GM12873 (cell line): ENCODE data around the gene DEFB113.

ENCODE experiments used
- CTCF ChIP-seq: IDR thresholded peaks from 2 replicates; pipeline ENCODE4 v1.5.1; 2012; ENCODE audit warnings: low read depth, mild to moderate bottlenecking, moderate library complexity, low read length, control low read depth; ENCODE audit not compliant: insufficient read depth; ENCODE audit errors: missing control alignments

Gene DEFB113, protein sequence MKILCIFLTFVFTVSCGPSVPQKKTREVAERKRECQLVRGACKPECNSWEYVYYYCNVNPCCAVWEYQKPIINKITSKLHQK

GRCh38 chr6:49969605-49970004 is at the start of gene DEFB113:
Gene DEFB113, minus strand, starts transcription at chr6:49969625. Its CDS starts 0 bp downstream, at chr6:49969625.
- no peak for TF ChIP-seq CTCF

- no peak for TF ChIP-seq CTCF
Measured at GRCh38 chr6:50007819-50008218, 38.4 kb upstream of the DEFB113 start.

DNA sequence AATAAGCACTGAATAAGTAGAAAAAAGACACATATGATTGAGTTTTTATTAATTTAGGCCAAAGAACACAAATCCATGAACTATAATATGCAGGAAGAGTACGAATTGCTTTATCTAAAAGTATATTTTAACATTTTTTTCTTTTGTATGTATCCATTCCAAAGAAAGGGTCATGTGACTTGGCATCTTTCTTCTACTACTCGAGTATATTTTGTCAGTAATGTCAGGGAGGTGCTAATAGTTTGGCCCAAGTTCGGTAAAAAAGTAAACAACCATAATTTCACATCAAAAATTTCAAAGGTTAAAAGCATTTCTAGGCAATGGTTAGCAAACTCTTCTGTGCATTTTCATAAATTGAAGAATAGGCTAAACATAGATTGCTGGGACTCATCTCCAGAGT is 33.7 kb upstream of the DEFB113 start:
- no peak for TF ChIP-seq CTCF

DNA sequence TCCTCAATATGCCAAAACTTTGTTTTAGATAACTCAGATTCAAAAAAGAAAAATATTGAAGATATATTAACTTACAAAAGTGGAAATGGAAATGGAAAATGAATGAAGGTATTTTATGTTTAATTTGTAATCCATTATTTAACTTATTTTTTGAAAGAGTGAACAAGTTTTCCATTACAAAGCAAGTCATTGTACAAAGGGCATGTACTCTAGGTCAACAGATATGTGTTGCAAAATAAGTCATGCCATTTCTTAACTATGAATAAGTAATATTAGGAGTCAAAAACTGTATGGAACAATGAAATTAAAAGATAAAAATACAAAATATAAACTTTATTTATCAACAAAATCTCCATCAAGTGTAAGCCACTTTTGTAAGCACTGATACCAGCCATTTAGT is 25.9 kb upstream of the DEFB113 start:
- no peak for TF ChIP-seq CTCF

GRCh38 chr6:49988900-49989299 is 19.5 kb upstream of the DEFB113 start:
- TF ChIP-seq CTCF = no peak

DNA sequence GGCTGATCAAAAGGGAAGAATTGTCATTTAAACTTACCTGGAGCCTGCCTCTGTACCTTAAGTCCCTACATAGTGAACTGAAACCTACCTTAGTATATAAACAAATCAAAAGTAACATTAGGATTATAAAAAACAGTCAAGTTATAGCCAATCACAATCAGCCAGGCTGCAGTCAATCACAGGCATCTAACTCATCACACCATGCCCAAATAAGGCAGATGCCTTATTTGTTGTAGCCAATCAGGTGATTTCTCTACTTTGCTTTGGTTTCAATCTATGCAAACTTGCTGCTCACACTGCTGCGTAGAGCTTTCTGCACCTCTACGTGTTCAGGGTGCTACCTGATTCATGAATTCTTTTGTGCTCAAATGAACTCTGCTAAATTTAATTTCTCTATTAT is 18.3 kb upstream of the DEFB113 start:
- TF ChIP-seq CTCF = no peak

DNA sequence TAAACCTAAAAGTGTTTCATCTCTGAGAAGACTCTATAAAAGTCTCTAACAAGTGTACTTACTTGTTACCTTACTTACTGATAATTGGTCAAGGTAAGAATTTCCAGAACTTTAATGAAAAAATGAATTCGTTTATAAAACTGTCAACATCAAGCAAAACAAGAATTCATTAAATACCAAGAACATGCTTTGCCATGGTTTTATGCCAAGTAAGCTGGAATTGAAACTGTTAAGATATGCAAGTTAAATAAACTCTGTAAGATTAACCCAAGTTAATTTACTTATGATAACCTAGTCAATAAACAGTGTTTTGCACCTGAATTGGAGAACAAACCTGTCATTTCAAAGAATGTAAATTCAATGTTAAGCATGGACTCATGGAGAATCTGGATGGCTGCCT is 17.1 kb upstream of the DEFB113 start:
- TF ChIP-seq CTCF = no peak
